HepG2 (cell line): ENCODE data around the gene PRKAR2A.

Experiments
- KLF6 ChIP-seq: IDR thresholded peaks from 2 replicates; pipeline ENCODE4 v1.8.0; 2016; ENCODE audit warnings: missing biosample characterization, missing genetic modification reagents
- POLR2AphosphoS5 ChIP-seq: IDR thresholded peaks from 2 replicates; pipeline ENCODE4 v1.6.1; 2012; ENCODE audit warnings: low read depth, low read length
- ZNF598 ChIP-seq: sonication (generic); formaldehyde crosslinking; IDR thresholded peaks from 2 replicates; pipeline ENCODE4 v1.5.1; 2020; ENCODE audit warnings: mild to moderate bottlenecking, missing genetic modification reagents, borderline replicate concordance

GRCh38 chr3:48696601-48697000, 151.1 kb downstream of the PRKAR2A start:
- TF ChIP-seq ZNF598 (CRISPR knock-in tag), result no peak
- no peak for TF ChIP-seq KLF6 (CRISPR knock-in tag)
- no peak for TF ChIP-seq POLR2AphosphoS5
